GM12864 (cell line): ENCODE measurements around the gene ATXN10.

Source experiments
- DNase-seq: peaks from one replicate; pipeline ENCODE4 v3.0.0-alpha.2; 2011; ENCODE audit warnings: low read depth
- H3K4me3 ChIP-seq: 2 replicates; pipeline ENCODE4 v1.5.1; 2011; ENCODE audit warnings: mild to moderate bottlenecking, low read depth, low read length, control low read depth
- CTCF ChIP-seq: IDR thresholded peaks from 2 replicates; pipeline ENCODE4 v1.5.1; 2011; ENCODE audit warnings: low read depth, mild to moderate bottlenecking, moderate library complexity, low read length, control low read depth, inconsistent platforms; ENCODE audit errors: missing control alignments

Gene ATXN10

GRCh38 chr22:45768490-45768889 is 96.9 kb downstream of the ATXN10 start:
- TF ChIP-seq CTCF: no peak
- no peak for DNase-seq
- H3K4me3 ChIP-seq: no peak overlapping the region

- no peak for TF ChIP-seq CTCF
- no peak for DNase-seq
- no peak overlapping the region for H3K4me3 ChIP-seq
Measured at GRCh38 chr22:45769569-45770210, 98.1 kb downstream of the ATXN10 start.

- no peak for TF ChIP-seq CTCF
- H3K4me3 ChIP-seq: no peak overlapping the region
- no peak for DNase-seq
Measured at GRCh38 chr22:45770506-45770905, 98.9 kb downstream of the ATXN10 start.

GRCh38 chr22:45771057-45771456 is 99.4 kb downstream of the ATXN10 start:
- TF ChIP-seq CTCF: no peak
- H3K4me3 ChIP-seq: no peak overlapping the region
- no peak for DNase-seq

GRCh38 chr22:45771711-45772110 is 100.1 kb downstream of the ATXN10 start:
- no peak overlapping the region for H3K4me3 ChIP-seq
- no peak for DNase-seq
- TF ChIP-seq CTCF: no peak

GRCh38 chr22:45772743-45773142 is 101.1 kb downstream of the ATXN10 start:
- no peak for TF ChIP-seq CTCF
- DNase-seq: peak; percentile 56

GRCh38 chr22:45774001-45774670 is 102.5 kb downstream of the ATXN10 start:
- TF ChIP-seq CTCF: no peak
- no peak overlapping the region for H3K4me3 ChIP-seq
- DNase-seq: no peak

More at GRCh38 chr22:45772743-45773142, 101.1 kb downstream of the ATXN10 start:
- H3K4me3 ChIP-seq: no peak overlapping the region
